H1 (cell line): Measurements from ENCODE around the gene PLXNA4. TPM values are rescaled to one million over a fixed set of nuclear protein-coding genes. Genes with fewer than 3 reads are reported as not detected.

Source experiments
- RAD21 ChIP-seq, 2 experiments: IDR thresholded peaks in 1 of 2; conservative IDR thresholded peaks in 1 of 2; 2 replicates each; pipeline ENCODE4 v1.6.1; 2011; ENCODE audit warnings: low read depth in 2 of 2, low read length in 2 of 2, improper control_type of control experiment in 1 of 2, inconsistent platforms in 1 of 2, mild to moderate bottlenecking in 1 of 2, moderate library complexity in 1 of 2
- SAP30 ChIP-seq: fragments of 300-600 bp; sonication (generic); IDR thresholded peaks from 2 replicates; pipeline ENCODE4 v1.7.1; 2012; ENCODE audit warnings: low read length, moderate library complexity, mild to moderate bottlenecking, inconsistent platforms; ENCODE audit not compliant: insufficient read depth, insufficient replicate concordance
- SIRT6 ChIP-seq: IDR thresholded peaks from one replicate; pipeline ENCODE4 v1.7.1; 2012; ENCODE audit warnings: low read length, inconsistent platforms
- SP2 ChIP-seq: IDR thresholded peaks from 2 replicates; pipeline ENCODE4 v1.6.1; 2012; ENCODE audit warnings: mild to moderate bottlenecking, low read length, inconsistent platforms
- SP4 ChIP-seq: IDR thresholded peaks from 2 replicates; pipeline ENCODE4 v1.6.1; 2012; ENCODE audit warnings: low read length, inconsistent platforms
- polyA plus RNA-seq, 7 experiments: library from polyadenylated mRNA; depleted of rRNA in 3 of 7; stranded (reverse) in 5 of 7; unstranded in 2 of 7; fragments of >200 nt in 5 of 7; fragments of 200-250 nt in 2 of 7; gene quantifications; 1 replicate in 5 of 7; 2 replicates in 1 of 7; 4 replicates in 1 of 7; pipeline versions ENCODE4 v1.2.1 to v1.2.3, GENCODE V29; 2011 to 2013; ENCODE audit warnings: missing spikeins in 2 of 7, mixed read lengths in 2 of 7
- total RNA-seq: library from RNA; stranded (reverse); fragmentation: NEBNext Ultra II Directional; extraction: Animal tissue kit (Norgen Biotek cat#: 25700); gene quantifications from 2 replicates; pipeline ENCODE4 v1.2.1, GENCODE V29; 2021

PLXNA4 gene
- total and polyA plus RNA-seq, 2 of the 8 experiments (the other 6 are each of a cell fraction or from before 2014, with no cell fraction given), result 0.76 to 0.79 TPM

DNA sequence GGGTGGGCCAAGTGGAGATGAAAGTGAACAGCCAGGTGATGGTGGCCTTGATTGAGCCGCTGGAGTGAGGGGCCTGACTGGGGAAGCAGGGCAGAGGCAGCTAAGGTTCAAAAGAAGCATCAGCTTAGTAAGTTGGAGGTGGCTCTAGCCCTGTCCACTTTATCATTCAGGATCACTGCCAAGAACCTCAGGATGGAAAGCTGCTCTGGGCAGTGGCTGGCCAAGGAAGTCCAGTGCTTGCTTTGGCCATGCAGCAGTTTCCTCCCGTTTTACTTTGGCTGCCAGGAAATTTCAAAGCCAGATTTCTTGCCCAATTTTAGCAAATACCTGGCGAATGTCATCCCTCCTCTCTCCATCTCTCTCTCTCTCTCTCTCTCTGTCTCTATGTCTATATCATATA lies 384.9 kb downstream of the PLXNA4 start (continued):
- TF ChIP-seq SIRT6, result no peak
- TF ChIP-seq SP2, result no peak
- TF ChIP-seq RAD21 (IDR thresholded peaks at IDR 0.05 in 1 of 2, conservative IDR thresholded peaks at IDR 0.05 in 1 of 2; ENCODE audit: low read depth in 2 of 2, low read length in 2 of 2), result no peak
- no peak for TF ChIP-seq SAP30
- TF ChIP-seq SP4, result no peak
